ENCODE data around the gene TMEM212.

TMEM212 gene

DNA sequence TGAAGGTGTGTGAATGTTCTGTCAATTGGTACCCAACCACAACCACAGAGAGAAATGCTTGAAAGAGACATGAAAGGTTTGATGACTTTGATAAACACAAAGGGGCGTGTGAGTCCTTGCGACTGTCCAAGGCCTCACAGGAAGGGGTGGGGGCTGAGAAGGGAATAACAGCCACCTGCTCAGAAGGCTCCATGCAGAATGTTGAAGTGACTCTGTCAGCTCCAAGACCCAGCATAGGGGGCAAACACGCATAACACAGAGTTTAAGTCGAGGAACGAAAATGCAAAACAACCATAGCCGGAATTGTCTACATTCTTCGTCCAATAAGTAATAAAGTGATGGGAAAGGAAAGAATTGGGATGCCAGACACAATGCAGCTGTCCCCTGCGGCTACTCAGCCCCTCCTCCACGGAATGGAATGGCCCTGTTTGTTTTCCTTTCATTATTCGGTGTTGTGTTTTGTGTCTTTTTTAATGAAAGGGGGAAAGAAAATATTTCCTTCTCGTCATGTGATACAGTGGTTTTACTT, 19.9 kb downstream of the TMEM212 start:
- no peak for DNase-seq

DNA sequence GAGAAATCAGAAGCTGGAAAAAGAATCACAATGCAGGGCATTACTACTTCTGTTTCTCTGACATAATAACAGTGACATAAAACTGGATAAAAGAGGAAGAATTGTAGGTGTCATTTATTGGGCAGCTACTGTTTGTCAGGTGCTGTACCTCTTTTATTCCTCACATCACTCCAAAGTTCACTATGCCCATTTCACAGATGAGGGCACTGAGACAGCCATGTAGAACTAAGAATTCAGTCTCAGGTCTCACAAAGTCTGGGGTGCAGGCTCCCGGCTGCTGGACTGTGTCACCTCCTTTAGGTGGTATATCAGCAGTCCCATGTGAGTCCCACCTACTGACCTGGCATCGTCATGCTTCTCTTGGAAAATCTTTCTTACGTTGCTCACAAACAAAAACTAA, 20.8 kb downstream of the TMEM212 start:
- DNase-seq, result no peak

DNA sequence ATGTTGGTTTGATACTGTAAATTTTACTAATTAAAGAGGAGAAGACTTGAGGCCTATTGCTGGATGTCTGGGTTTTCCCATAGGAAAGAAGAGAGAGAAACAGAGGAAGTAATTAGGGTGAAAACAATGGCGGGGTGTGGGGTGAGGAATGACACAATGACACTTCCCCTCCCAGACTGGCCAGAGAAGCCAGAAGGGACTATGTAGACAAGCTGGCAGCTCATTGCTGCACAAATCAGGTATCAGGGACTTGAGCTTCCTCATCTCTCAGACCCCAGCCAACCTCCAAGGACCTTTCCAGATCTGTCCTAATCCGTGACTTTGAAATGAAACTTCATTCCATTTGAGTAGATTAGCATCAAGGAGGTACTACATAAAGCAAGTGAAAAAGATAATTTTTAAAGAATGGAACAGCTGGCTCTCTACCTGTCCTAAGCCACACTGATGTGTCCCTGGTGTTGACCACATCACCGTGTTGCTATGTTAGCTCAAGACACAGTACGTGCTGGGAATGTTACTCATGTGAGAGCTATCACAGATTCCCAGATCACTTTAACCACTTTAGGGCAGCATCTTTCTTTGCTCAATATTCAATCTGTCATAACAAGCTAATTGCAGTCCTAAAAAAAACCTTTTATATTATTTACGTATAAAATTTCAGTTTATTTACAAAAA, 22.2 kb downstream of the TMEM212 start:
- DNase-seq, result no peak

DNA sequence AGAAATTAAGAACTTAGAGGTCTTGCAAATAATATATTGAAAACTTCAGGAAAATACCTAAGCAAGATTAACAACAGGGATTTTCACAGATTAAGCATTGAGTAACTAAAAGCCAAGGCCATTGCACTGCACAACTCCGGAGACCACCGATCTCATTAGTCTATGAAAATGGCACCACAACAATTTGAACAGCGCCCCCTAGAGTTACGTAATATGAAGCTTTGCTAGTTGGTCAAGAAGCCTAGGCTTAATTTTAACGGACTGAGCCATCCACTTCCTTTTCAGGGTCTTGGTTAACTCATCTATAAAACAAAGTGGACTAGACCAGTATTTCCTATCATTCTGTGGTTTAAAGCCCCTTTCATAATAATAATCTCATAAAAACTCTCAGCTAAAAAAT, 24.8 kb downstream of the TMEM212 start:
- DNase-seq, result no peak

DNA sequence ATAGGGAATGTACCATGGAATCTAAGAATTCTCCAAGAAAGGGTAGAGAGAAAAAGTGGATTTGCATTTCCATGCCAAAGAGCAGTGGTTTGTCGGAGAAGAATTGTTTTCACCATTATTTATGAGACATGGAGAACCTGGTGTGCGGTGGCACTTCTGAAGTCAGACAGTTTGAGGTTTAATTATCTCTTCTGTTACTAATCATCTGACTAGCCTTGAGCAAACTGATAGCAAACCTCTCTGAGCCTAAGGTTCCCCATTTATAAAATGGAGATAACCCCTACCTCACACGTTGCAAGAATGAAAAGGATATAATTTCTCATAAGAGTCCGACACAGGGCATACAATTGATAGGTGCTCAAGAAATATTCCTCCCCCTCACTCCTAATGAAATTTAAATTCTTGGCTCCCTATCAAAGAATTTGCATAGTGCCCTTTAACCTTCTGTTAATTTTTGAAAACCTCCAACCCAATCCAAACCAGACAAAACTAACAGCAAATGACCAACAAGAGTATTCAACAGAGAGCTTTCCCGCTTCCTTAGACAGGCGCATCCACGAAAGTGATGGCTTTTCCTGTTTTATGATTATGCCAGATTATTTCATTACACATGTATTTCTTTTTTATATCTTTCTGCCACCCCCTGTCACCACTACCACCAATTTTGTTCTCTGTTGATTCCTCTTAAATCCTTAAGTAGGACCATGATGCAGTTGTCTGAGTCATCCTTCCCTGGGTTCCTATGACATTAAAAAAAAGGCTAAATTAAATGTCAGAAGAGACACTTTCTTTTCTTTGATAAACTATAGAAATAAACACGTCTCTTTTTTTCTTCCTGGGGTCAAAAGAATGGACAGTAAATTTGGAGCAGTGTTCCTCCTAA, 28.5 kb downstream of the TMEM212 start:
- DNase-seq, result no peak

DNA sequence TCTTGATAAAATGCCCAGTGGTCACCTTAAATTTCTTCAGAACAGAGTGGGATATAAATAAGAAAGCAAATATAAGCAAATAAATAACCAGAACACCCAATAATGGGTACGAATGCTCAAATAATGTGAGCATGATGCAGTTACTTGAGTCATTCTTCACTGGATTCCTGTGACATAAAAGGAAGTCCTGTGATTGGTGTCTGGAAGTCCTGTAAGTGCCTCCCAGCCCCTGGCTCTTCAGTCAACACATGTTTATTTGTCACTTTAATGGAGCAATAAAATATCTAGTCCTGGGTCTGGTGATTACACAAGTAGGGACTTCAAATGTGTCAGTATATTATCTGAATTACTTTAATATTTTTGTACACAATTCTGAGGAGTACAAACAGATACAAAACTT, 30.4 kb downstream of the TMEM212 start:
- DNase-seq, result no peak

DNA sequence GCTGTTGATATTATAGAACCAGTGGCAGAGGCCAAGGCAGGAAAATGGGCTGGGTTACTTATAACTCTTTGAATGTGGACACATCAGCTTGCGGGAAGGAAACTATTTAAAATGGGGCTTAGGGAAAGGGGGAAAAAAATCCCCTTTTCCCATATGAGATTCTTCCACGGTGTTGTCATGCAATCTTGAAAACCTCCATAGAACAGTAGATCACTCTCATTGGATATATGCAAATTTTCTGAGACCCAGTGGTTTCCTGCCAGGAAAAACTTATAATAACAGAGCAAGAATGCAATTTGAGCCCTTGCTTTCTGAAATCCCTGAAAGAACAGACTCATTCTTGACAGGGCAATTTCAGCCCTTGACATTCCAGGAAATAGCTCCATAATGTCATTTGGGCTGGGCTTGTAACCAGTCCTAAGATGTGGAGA, 31.1 kb downstream of the TMEM212 start:
- DNase-seq, result no peak

DNA sequence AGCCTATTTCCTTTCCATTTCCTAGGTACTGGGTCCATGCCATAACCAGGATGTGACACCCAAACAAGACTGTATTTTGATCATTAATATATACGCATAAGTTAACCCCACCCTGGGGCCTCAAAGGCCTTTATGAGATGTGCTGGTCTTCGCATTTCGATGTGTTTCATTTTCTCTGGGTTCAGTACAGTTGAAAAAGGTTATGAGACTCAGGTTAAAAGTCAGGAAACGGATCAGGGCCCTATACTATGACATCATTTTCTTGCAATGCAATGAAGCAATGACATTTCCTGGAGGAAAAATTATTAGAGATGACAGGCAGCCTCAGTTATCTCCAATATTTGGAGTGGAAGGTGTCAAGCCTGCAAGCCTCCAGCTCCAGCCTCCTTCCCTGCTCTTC, 31.7 kb downstream of the TMEM212 start:
- DNase-seq, result no peak

DNA sequence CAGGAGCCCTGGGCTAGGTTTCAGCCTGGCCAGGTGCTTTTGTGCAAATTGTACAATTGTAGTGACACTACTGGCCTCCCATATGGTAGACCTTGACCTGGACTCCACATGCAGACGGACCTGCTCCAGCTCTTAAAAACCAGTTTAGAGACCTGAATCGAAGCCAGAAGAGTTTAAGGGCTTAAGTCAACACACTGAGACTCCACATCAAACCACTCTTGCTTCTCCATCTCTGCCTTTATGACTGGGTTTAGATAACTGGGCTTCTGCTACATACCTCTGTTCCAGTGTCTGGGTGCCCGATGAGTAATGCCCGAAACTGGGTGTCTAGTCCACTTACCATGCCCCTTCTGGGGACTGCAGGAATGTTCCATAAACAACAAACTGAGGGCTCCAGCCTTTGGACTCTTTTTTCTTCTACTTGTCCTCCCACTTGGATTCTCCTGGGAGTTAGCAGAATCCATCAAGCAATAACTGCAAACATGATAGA, 32.8 kb downstream of the TMEM212 start:
- no peak for DNase-seq

DNA sequence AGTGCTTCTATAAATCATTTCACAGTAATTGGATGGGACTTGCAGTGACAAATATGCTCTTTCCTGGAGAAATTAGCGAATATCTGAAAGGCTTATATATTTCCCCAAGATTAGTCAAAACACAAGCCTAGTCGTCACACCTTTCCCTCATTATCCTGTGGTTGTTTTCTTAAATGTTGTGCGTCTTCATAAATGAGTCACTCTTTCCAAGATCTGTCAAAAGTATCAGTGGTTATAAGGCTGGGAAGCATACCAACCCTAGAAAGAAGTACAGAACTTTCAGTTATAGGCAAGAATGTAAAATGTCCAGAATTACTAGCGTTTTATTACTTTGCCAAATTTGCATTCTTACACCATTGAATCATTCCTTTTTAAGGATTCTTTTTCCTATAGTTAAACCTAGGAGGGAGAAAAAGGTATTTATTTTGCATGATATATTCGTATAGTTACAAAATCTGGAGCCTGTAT, 33.6 kb downstream of the TMEM212 start:
- DNase-seq, result peak; percentile 62

DNA sequence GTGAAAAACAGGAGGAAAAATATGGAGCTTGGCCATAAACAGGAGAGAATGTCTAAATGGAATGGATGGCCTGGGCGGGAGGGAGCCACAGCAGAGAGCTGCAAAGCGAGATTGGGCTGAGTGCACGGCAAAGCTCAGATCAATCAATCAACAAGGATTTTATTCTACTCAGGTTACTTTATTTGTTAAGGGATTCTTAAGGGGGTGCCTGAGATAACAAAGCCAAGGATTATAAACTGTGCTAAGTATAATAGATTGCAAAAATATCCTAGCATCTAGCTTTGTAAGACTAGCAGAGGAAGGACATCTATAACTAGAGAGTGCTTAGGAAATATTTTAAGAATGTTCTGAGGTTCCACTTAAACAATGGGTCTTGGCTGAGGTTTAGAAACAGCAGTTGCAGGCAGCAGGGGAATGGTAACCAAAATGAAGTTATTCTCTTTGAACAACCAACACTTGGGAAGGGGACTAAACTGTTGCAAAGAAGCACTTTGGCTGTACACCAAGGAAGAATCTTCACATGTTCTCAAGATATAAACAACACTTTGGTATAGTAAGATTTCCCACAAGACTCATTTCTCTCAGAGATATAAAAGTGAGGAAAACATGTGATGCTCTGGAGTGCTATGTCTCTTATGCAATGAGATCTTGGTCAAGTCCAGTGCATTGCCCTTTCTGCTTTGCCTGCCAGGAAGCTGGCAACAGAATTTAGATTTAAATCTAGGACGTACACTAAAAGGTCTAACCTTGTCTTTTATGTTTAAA, 35.5 kb downstream of the TMEM212 start:
- no peak for DNase-seq

DNA sequence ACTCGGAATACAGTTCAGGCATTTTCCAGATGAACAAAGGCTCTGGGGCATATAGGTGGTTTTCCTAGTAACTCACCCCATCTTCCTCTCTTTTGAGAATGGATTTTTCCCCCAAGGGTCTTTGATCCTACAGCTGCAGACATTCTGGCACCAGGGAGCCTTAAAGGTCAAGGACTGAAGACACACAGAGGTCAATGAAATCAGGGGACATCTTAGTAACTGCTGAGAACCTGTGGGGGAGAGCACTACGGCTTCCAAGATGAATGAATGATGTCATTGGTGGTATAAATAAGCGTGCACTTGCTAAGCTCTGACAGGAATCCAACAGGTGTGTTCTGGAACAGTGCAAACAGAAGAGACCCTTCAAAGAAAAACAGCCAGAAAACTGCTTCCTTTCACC, 36.3 kb downstream of the TMEM212 start:
- no peak for DNase-seq

DNA sequence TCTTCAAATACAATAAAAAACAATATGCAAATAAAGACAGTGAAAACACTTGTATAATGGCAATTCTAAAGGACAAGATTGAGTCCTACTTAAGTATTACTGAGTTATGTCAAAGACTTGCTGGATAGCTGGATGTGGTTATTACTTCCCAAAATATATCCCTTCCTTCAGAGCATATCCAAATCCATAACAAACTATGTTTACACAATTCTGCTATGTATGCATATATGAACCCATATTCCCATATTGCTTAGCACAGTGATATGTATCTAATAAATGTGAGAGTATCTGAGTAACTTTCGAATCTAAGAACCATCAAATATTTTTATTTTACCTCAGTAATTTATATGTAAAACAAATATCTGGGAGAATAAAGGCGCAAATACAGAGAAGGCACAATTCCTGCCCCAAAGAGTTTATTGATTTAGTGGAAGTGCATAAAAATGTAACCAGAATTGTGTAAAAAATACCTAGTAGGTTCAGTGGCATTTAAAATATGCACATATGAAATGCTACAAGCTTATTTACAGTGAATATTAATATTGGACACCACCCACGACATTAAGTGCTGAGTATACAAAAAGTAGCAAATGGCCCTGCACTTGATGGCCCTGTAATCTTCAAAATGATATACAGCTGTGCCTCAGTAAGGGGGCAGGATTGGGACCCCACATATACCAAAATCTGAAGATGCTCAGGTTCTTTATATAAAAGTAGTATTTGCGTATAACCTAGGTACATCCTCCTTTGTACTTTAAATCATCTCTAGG, 37.1 kb downstream of the TMEM212 start:
- DNase-seq, result no peak

DNA sequence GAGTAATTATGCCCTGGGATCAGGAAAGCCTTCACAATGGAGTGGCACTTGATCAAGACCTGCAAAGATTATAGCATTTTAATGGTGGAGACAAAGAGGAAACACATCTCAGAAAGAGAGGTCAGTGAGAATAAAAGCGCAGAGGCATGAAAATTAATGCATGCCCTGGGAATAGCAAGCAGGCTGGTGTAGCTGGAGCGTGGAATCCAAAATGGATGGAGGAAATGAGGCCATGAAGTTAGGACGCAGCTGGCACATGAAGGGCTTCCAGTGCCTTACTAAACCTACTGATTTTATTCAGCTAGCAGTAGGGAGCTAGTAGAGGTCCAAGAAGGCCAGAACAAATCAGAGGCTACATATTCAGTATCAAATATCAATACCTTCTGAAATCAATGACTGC, 38.1 kb downstream of the TMEM212 start:
- DNase-seq, result no peak

DNA sequence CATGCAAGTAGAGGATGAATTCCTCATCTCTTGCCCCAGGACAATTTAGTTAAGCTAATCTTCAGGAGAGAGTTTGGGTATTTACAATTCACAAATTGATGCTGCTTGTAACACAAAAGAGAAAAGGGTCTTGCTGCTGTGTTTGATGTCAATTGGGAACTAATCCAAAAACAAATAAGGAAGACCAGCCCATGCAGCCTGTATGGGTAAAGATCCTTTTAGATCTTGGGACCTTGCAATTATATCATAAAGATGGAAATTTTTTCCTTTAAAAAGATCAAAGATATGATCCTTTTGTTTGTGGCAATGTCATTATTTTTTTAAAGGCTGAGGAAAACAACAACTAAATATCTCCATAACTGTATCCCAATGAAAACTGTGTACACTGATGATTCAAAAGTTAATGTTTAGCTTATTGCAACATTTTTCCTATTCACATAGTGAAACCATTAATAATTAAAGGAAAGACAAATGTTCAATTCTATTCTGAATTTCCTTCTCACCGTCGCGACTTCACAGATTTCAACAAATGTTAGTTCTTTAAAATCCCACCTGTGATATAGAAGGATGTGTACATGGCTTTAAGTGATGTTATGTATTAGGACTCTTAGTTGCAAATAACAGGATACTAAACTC, 40.2 kb downstream of the TMEM212 start:
- DNase-seq, result no peak

DNA sequence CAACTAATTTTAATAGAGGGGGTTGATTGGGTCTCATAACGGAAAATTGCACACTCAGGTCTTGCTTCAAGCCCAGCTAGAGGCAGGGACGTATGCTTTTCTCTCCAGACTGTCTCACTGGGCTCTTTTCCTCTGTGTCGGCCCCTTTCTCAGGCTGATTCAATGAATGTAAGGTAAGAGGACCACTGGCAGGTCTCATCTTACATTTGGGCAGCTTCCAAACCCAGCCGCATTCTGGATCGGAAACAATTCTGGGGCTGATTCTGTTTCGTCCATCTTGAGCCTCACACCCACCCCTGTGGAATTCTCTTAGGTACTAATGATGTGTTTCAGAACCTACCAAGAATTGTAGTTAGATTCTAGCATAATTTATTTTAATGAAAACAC, 40.7 kb downstream of the TMEM212 start:
- DNase-seq, result no peak

DNA sequence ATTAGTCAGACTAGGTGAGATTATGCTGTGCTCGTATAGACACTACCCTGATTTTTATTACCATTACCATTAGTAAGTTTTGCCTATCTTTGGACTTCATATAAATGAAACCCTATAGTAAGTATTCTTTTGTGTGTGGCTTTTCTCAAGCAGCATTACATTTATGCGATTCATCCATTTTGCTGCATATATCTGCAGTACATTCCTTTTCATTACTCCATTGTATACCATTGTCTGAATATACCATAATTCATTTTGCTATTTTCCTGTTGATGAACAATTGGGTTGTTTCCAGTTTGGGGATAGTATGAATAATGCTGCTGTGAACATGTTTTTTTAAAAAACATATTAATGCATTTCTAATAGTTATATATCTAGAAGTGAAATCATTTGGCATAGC, 45.3 kb downstream of the TMEM212 start:
- no peak for DNase-seq

DNA sequence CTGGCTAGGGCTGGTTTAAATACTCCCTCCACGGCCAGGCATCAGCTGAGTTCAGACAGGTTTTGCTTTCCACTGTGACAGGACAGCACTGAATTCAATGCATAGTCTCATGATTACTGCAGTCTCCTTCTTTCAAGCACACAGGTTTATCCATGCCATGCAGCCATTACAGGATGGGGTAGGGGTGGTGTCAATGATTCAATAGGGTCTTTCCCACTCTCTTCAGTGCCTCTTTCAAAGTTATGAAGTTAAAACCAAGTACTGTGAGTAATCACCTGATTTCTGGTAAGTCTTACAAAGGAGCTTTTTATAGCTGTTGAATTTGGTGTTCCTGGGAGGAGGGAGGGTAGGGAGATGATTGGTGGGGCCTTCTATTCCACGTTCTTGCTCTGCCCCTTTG, 47.2 kb downstream of the TMEM212 start:
- DNase-seq, result no peak

DNA sequence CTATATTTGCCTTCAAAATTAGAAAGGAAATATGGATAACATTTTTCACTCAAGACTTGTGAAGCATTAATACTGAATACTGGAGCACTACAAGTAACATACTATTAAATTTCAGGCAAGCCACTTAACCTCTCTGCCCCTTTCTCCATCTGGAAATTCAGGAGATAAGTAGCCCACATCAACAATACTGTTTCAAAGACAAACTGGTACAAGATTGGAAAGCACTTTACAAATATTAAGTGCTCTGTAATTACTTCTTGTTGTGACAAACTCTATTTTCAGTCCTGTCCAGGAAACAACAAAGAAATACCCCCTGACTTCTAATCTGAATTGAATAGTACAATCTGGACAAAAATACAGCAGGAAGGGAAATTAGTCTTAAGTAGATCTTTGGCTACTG, 49.3 kb downstream of the TMEM212 start:
- no peak for DNase-seq

DNA sequence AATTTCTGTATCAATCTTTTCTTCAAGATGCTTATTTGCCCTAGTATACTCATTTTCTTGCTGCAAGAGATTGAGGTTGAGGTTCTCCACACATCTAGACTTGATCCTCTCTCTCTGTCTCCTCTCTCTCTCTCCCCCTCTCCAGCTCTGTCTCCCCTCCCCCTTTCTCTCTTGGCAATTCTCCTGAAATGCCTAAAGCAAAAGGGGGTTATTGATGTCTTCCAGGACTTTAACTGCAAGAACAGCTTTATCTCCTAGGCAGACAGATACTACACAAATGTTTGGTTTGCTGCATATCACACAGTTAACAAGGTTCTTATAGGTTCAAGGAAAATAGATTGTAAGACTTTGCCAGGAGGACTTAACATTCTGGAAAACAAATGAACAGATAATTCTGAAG, 52.1 kb downstream of the TMEM212 start:
- no peak for DNase-seq

DNA sequence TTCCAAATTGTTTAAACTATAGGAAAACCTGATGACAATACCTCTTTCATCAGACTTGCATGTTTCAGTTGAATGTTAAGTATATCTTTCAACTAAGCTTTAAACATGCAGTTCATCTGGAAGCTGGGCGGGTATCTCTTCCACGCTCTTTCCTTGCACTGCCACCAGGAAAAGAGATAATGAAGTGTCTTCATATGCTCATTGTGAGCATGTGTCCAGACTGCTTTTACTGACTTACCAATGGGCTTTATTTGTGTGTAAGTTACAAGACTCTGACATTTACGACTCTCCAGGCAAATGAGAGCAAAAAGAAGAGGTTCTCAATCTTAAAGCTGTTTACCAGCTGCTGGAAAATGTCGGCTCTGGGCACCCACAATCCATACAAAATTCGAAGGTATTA, 52.8 kb downstream of the TMEM212 start:
- DNase-seq, result no peak

DNA sequence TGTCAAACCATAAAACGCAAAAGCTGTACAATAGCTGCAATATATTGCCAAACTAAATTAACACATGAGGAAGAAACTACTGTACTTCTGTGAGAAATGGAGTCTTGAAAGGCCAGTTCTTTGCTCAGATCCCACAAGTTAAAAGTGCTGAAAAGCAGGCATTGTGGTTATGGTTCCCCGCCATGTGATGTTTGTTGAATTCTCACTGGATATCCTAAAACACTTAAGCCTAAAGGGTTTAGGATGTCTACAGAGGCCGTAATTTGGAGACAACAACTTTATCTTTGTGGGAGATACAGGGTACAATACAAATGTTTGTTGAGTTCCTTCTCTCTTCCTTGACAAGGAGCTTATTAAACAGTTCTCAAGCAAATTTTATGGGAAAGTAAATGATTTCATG, 53.2 kb downstream of the TMEM212 start:
- DNase-seq, result no peak

Data from activated CD4-positive, alpha-beta T cell treated with anti-CD3 and anti-CD28 coated beads, Interleukin-2, amount 50 U/mL, for 16 hours (primary cell).